Upper lobe of left lung (tissue), 6 donors: ENCODE results near the gene SLC25A22. TPM values are rescaled to one million over a fixed set of nuclear protein-coding genes. Genes with fewer than 3 reads are reported as not detected.

Experiments used
- ATAC-seq, 2 donors: fragments of 200-7000 bp; cut with Tn5 transposase; one replicate each; pipeline ENCODE4 v1.9.1; 2022; ENCODE audit warnings: mild to moderate bottlenecking in 2 of 2, moderate library complexity in 2 of 2; ENCODE audit not compliant: low FRiP score in 2 of 2
- DNase-seq, 2 donors: peaks; one replicate each; pipeline ENCODE4 v3.0.0-alpha.2; 2019 to 2020
- H3K27ac ChIP-seq, 4 donors: fragments of 200-600 bp; sonication (generic); one replicate each; pipeline ENCODE4 v1.5.1; 2016 to 2019
- H3K27me3 ChIP-seq, 4 donors: fragments of 200-600 bp; sonication (generic); one replicate each; pipeline ENCODE4 v1.5.1; 2017 to 2019
- H3K36me3 ChIP-seq, 4 donors: fragments of 200-600 bp; sonication (generic); one replicate each; pipeline ENCODE4 v1.5.1; 2016 to 2019
- H3K4me1 ChIP-seq, 4 donors: fragments of 200-600 bp; sonication (generic); one replicate each; pipeline ENCODE4 v1.5.1; 2018 to 2019
- H3K4me3 ChIP-seq, 4 donors: fragments of 200-600 bp; sonication (generic); one replicate each; pipeline ENCODE4 v1.5.1; 2017 to 2019; ENCODE audit warnings: mild to moderate bottlenecking in 2 of 4, moderate library complexity in 1 of 4
- H3K9me3 ChIP-seq, 4 donors: fragments of 200-600 bp; sonication (generic); one replicate each; pipeline ENCODE4 v1.5.1; 2018 to 2019
- EP300 ChIP-seq, 4 donors: sonication (generic); formaldehyde crosslinking; IDR thresholded peaks; one replicate each; pipeline ENCODE4 v1.5.1; 2017; ENCODE audit warnings: antibody characterized with exemption in 4 of 4, control low read depth in 2 of 4
- POLR2A ChIP-seq, 4 donors: fragments of 450-650 bp; IDR thresholded peaks; one replicate each; pipeline ENCODE4 v1.5.1; 2016 to 2017; ENCODE audit warnings: antibody characterized with exemption in 4 of 4, mild to moderate bottlenecking in 2 of 4
- POLR2AphosphoS5 ChIP-seq, 2 donors: sonication (generic); formaldehyde crosslinking; IDR thresholded peaks; one replicate each; pipeline ENCODE4 v1.5.1; 2017; ENCODE audit warnings: antibody characterized with exemption in 2 of 2
- WGBS, 2 donors: methylation state at CpG; one replicate each; pipeline ENCODE4 v1.1.5; 2017 to 2018; 5-methylcytosine and 5-hydroxymethylcytosine counted together
- total RNA-seq, 6 donors: library from RNA; depleted of rRNA in 4 of 6; stranded (reverse); fragments of >200 nt in 4 of 6; gene quantifications; one replicate each; pipeline versions ENCODE4 v1.1.0 to v1.2.1, GENCODE V29; 2016 to 2021
- TF ChIP-seq, protein P1 (sequence below), 6 experiments: fragments of 450-650 bp in 4 of 6; fragments of 200-600 bp in 2 of 6; sonication (generic) in 2 of 6; IDR thresholded peaks; one replicate each; pipeline ENCODE4 v1.5.1; 2016 to 2019; ENCODE audit warnings: antibody characterized with exemption in 6 of 6
- donor health status: DM: no; HTN: no; CAD: no; lungs with moderate emphysema.
- donor health status: DM: no; HTN: yes; CAD: no; lungs with severe emphysema.

SLC25A22 gene
- total RNA-seq, 6 donors from 2014 or later = 13.6 to 29.3 (median 22.3) TPM

DNA sequence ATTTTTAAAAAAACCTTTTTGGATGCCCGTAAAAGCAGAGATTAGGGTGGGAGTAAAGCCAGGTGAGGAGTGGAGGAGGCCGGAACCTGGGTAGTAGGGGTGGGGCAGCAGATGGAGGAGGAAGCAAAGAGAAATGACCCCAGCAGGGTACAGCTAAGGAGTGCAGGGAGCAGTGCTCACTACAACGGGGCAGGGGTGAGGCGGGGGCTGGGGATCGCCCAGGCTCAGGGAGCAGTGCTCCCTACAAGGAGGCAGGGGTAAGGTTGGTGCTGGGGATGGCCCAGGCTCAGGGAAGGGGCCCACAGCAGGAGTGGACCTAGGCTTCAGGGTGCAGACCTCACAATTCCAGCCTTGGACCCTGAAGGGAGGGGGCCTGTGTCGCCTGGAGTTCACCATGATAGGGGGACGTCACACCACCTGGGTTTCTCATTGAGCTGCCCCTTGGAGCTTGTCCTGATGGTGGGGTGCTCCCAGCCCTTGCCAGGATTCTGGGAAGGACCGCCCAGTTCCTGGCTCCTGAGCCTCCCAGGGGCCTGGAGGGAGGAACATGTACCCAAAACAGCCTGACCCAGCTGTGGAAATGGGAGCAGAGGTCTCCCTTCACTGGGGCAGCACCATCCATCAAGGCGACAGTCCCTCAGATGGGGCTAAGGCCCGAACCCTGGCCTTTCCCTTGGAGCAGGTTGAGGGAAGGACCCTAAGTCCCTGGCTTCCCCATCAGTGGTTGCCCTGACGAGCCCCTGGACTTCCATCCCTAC is 17.8 kb upstream of the SLC25A22 start:
- TF ChIP-seq POLR2AphosphoS5 (IDR thresholded peaks at IDR 0.05) (no peak), EP300 (IDR thresholded peaks at IDR 0.05) (no peak), POLR2A (IDR thresholded peaks at IDR 0.05) (no peak)
- TF ChIP-seq, protein P1, sequence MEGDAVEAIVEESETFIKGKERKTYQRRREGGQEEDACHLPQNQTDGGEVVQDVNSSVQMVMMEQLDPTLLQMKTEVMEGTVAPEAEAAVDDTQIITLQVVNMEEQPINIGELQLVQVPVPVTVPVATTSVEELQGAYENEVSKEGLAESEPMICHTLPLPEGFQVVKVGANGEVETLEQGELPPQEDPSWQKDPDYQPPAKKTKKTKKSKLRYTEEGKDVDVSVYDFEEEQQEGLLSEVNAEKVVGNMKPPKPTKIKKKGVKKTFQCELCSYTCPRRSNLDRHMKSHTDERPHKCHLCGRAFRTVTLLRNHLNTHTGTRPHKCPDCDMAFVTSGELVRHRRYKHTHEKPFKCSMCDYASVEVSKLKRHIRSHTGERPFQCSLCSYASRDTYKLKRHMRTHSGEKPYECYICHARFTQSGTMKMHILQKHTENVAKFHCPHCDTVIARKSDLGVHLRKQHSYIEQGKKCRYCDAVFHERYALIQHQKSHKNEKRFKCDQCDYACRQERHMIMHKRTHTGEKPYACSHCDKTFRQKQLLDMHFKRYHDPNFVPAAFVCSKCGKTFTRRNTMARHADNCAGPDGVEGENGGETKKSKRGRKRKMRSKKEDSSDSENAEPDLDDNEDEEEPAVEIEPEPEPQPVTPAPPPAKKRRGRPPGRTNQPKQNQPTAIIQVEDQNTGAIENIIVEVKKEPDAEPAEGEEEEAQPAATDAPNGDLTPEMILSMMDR (IDR thresholded peaks at IDR 0.05) = no peak
- 87 to 91% methylated on average over 5 to 8 of the region's 11 CpGs for WGBS, 2 donors
- no peaks in the 10 kb centered on the region for H3K9me3 ChIP-seq
- H3K27me3 ChIP-seq = no peaks in the 10 kb centered on the region
- H3K27ac ChIP-seq = no peak overlapping the region
- peak in 1 of 2 donors; percentile 62 for DNase-seq
- H3K4me3 ChIP-seq = no peak overlapping the region
- peaks cover 22 to 31% (median 24%) of the 10 kb centered on the region in 4 donors for H3K4me1 ChIP-seq
- peaks cover 0 to 44% (median 23%) of the 10 kb centered on the region in 4 donors for H3K36me3 ChIP-seq
- no peak for ATAC-seq

DNA sequence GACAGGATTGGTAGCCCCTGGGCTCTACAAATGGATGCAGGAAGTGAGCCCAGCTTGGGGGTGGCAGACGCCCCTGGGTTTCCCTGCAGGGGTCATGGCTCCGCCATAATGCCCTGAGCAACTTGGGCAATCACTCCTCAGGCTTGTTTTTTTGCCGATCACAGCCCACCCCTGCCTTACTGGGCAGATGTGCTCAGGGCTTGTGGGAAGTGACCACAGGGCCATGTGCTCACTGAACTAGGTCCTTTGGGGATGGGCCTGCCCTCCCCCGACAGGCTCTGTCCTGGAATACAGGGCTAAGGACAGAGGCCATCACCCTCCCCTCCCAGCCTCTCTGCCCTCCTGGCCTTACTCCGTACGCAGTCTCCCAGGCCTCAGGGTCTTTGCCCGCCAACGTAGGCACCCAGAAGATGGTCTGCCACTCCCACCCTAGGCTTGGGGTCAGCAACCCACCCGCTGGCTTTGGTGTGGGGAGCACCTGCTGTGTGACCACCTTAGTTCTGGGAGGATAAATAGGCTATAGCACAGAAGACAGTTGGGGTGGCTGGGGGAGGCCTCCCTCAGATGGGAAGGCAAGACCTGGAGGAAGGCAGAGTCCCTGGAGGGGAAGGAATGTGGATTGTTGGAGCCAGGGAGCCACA is 15.5 kb upstream of the SLC25A22 start:
- peaks cover 18 to 31% (median 21%) of the 10 kb centered on the region in 4 donors for H3K4me1 ChIP-seq
- peaks cover 0 to 44% (median 23%) of the 10 kb centered on the region in 4 donors for H3K36me3 ChIP-seq
- H3K4me3 ChIP-seq = no peak overlapping the region
- H3K27ac ChIP-seq = no peak overlapping the region
- no peaks in the 10 kb centered on the region for H3K27me3 ChIP-seq
- H3K9me3 ChIP-seq = no peaks in the 10 kb centered on the region
- DNase-seq = no peak
- ATAC-seq = no peak
- TF ChIP-seq POLR2A (IDR thresholded peaks at IDR 0.05) (no peak), EP300 (IDR thresholded peaks at IDR 0.05) (no peak), POLR2AphosphoS5 (IDR thresholded peaks at IDR 0.05) (no peak)
- TF ChIP-seq, protein P1 (IDR thresholded peaks at IDR 0.05) = no peak
- 0 to 87% methylated on average over 1 to 9 of the region's 9 CpGs for WGBS, 2 donors

DNA sequence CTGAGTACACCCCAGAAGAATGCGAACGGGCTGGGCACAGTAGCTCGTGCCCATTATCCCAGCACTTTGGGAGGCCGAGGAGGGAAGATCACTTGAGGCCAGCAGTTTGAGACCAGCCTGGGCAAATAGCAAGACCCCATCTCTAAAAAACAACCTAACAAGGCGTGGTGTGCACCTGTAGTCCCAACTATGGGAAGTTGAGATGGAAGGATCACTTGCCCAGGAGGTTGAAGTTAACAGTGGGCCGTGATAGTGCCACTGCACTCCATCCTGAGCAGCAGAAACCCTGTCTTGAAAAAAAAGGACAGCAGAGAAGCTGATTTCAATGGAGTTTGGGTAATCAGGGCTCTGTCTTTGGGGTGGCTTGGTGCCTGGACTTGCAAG is 15.0 kb upstream of the SLC25A22 start:
- WGBS, 2 donors = 88 to 93% methylated on average over 6 of the region's 6 CpGs
- Histone ChIP-seq H3K4me3 (no peak overlapping the region), H3K36me3 (peaks cover 0 to 44% (median 23%) of the 10 kb centered on the region in 4 donors), H3K27me3 (no peaks in the 10 kb centered on the region), H3K4me1 (peaks cover 18 to 31% (median 24%) of the 10 kb centered on the region in 4 donors), H3K9me3 (no peaks in the 10 kb centered on the region), H3K27ac (no peak overlapping the region)
- ATAC-seq (no peak), DNase-seq (no peak)
- no peak for TF ChIP-seq POLR2A (IDR thresholded peaks at IDR 0.05)
- TF ChIP-seq, protein P1 (IDR thresholded peaks at IDR 0.05) = no peak
- TF ChIP-seq POLR2AphosphoS5 (IDR thresholded peaks at IDR 0.05) = no peak
- TF ChIP-seq EP300 (IDR thresholded peaks at IDR 0.05) = no peak

GRCh38 chr11:812390-812789 is 14.3 kb upstream of the SLC25A22 start:
- no peak for ATAC-seq
- Histone ChIP-seq H3K4me1 (peaks cover 18 to 33% (median 26%) of the 10 kb centered on the region in 4 donors), H3K27ac (no peak overlapping the region), H3K36me3 (peaks cover 0 to 44% (median 23%) of the 10 kb centered on the region in 4 donors), H3K4me3 (no peak overlapping the region), H3K27me3 (no peaks in the 10 kb centered on the region), H3K9me3 (no peaks in the 10 kb centered on the region)
- 82 to 86% methylated on average over 1 to 3 of the region's 3 CpGs for WGBS, 2 donors
- DNase-seq = peak in 1 of 2 donors; percentile 46
- TF ChIP-seq EP300 (IDR thresholded peaks at IDR 0.05) (no peak), POLR2AphosphoS5 (IDR thresholded peaks at IDR 0.05) (no peak), POLR2A (IDR thresholded peaks at IDR 0.05) (no peak)
- TF ChIP-seq, protein P1 (IDR thresholded peaks at IDR 0.05) = no peak
